Hematopoietic multipotent progenitor cell (in vitro differentiated cells): Measurements from ENCODE around the gene FYN. TPM values are rescaled to one million over a fixed set of nuclear protein-coding genes. Genes with fewer than 3 reads are reported as not detected.

Source experiments
- DNase-seq, 3 donors: peaks; one replicate each; pipeline ENCODE4 v3.0.0-alpha.2; 2011 to 2015; ENCODE audit warnings: low read depth in 2 of 3, low spot score in 2 of 3
- total RNA-seq: library from RNA; depleted of rRNA; stranded (reverse); fragments of >200 nt; gene quantifications from one replicate; pipeline ENCODE4 v1.2.3, GENCODE V29; 2012

FYN gene
- total RNA-seq, 1 donor = 20.2 TPM

DNA sequence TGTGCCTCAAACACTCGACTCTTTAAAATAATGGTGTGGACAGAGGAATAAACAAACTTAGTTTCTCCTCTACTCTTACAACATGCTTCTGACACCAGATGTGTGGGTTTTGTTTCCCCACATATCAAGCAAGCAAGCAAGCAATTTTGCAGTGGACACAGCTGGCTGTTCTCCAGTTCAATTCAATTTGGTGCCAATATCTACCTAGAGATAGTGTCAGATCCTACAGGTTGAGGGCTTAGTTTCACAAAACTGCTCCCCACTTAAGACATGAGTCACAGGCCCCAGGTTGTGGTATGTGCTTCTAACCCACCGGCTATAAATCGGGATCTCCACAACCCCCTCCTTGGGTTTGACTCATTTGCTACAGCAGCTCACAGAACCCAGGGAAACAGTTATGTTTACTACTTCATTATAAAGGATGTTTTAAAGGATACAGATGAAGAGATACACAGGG, 136.2 kb downstream of the FYN start:
- no peak for DNase-seq

- no peak for DNase-seq
These were observed 137.1 kb downstream of the FYN start for GRCh38 chr6:111736005-111736608.

- peak in 1 of 3 donors; percentile 50 for DNase-seq
These were observed 138.9 kb downstream of the FYN start for GRCh38 chr6:111734068-111735061.

GRCh38 chr6:111732390-111732789, 140.9 kb downstream of the FYN start:
- no peak for DNase-seq

GRCh38 chr6:111731456-111732195, 141.6 kb downstream of the FYN start:
- no peak for DNase-seq

- no peak for DNase-seq
These were observed 142.4 kb downstream of the FYN start for GRCh38 chr6:111730864-111731263.

DNA sequence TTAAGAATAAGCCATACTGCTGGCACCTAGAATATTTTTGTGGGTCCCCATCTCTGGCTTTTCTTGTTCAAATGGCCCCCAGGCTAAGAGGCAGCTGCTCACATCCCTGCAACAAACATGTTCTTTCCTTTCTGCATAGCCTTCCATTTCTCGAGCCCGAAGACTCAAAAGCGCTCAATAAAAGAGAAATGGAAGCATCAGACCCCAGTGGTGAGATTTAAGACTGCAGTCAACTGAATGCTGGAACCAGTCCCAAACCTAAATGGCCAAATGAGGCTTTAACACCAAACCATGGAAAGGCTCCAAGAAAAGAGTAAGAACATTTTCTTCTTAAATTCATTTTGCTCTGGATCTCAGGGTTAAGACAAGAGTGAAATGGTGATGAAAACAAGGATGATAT, 145.4 kb downstream of the FYN start:
- DNase-seq = peak in 1 of 3 donors; percentile 41

DNA sequence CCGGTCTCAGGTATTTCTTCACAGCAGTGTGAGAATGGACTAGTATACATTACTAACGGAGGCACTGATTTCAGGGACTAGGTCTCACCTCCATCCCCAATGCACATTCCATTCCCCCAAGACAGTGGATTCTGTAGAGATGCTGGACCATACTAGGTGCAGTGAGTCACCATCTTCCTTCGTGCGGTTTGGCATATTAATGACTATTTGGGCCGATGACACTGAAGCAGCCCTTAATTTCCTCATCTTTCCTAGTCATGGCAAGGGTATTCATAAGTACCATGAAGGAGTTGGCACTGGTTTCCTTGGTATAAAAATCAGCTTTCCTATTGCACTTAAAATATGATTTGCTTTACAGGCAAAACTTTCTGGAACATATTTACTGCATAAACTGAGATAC, 146.2 kb downstream of the FYN start:
- no peak for DNase-seq

DNA sequence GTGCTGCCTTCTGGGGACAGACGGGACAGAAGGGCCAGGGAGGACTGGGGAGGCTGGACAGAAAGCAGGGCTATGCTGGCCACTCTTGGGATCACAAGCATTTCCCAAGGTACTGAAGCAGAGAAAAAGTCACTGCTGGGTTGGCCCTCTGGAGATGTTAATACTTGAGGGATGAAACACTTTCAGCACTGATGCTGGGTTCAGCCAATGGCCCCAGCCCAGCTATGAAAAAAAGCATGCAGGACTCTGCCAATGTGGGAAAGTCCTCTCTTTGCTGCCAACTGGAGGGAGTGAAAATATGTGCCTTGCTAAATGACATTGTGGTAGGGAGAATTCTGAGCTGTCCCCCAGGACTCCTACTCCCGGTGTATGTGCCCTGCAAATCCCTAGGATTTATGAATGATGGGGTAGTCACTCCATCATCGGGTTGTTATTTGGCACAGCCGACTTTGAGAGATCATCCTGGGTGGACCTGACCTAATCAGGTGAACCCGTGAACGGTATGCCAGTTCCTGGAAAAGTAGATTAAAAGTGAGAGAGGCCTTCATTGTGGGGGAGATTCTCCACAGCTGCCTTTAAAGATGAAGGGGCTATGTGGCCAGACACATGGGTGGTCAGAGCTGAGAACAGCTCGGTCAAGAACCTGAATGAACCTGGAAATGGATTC, 147.7 kb downstream of the FYN start:
- DNase-seq = no peak

GRCh38 chr6:111724505-111724904, 148.7 kb downstream of the FYN start:
- peak in 2 of 3 donors; percentile 21 to 62 for DNase-seq

- DNase-seq = no peak
These were observed 149.2 kb downstream of the FYN start for GRCh38 chr6:111724039-111724438.

DNA sequence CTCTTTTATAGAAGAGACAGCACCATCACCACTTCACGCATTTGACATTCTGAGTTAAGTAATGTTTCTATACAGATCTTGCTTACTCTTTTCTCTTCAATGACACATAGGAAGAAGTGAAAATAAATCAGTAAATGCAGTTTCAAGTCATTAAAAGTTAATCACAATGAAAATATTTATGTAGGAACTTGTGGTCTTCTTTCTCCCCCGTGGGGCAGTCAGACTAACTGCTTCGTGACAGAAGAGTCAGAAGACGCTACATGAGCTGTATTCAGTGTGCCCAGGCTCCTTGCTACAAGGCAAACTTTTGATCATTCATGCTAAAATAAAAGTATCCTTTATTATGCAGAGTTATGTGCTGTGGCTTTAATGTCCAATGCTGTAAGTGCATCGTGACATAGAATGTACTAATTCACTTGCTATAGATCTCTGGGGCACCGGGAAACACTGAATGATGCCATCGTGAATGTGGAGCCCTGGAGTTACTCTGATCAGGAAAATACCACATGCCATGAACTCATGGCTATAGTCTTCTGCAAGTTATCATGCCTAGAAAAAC, 149.8 kb downstream of the FYN start:
- no peak for DNase-seq

DNA sequence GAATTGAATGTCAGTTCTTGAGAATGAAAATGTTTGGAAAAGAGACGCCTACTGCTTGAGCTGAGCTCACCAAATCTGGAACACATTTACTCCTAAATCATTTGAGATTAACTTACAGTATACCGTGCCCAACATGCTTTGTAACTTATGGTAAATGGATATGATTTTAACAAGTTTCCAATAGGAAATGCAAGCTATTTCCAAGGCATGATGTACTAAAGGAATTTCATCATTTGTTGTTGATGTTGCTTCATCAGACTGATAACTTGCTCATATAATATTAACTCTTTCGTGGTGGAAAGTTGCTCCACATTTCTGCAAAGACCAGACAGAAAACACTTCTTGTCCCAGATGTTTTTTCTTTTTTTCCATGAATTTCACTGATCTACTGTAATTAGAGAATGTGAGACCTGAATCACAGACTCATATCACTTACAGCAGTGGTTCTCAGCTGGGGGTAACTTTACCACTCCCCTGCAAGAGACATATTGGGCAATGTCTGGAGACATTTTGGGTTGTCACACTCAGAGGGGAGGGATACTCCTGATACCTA, 151.0 kb downstream of the FYN start:
- DNase-seq = no peak

- peak in 2 of 3 donors; percentile 50 to 68 for DNase-seq
These were observed 151.5 kb downstream of the FYN start for GRCh38 chr6:111721753-111722154.

DNA sequence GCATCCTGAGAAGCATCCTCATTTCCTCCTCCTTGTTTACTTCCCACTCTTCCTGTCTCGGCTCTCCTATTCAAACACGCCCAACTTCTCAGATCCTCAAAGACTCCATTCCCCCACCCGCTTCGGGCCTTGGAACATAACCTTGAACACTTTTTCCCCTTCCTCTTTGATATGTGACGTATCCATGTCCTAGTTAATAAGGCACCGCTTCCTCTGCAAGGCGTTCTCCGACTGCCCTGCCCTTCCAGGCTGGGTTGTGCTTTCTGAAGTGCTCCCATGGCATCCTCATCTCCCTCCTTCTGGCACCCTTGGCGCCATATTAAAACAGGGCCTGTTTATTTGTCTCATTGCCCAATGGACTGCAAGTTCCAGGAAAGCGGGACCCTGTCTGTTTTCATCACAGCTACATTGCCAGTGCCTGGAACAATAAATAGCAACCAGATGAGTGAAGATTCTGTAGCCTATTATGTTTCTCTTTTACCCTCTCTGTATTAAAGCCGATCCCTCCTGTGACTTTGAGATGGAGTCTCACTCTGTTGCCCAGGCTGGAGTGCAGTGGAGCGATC, 152.2 kb downstream of the FYN start:
- no peak for DNase-seq

GRCh38 chr6:111718990-111719389, 154.3 kb downstream of the FYN start:
- no peak for DNase-seq

GRCh38 chr6:111718326-111718725, 154.9 kb downstream of the FYN start:
- DNase-seq = no peak

DNA sequence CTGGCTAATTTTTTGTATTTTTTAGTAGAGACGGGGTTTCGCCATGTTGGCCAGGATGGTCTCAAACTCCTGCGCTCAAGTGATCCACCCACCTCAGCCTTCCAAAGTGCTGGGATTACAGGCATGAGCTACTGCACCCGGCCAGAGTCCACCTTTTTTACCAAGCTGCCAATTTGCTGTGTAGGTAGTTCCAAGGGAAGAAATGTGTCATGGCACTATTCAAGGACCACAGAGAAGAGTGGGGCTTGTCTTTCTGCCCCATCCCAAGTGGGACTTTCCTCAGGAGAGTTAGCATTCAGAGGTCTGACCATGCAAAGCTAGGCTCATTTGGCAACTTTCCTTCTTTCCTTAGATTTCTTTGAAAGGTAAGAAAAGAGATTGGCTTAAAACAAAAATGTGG, 155.6 kb downstream of the FYN start:
- no peak for DNase-seq

DNA sequence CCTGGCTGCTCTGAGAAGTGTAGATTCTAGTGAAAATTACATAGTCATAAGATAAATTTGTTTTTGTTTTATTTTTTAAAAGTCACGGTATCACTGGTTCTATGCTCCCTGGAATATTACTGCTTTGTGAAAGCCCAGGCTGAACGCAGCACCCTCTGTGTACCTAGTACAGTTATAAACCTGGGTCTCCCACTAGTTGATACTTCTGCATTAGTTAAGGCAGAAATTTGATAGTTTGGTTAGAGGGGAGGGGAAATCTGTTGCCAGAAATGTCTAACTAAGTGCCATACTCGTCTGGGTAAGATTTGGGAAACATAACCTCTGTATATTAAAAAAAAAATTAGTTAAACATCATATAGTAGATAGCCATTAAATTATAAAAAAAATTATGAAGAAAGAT, 156.9 kb downstream of the FYN start:
- DNase-seq = no peak

GRCh38 chr6:111715321-111715720, 157.9 kb downstream of the FYN start:
- no peak for DNase-seq
